Effector memory CD8-positive, alpha-beta T cell (primary cell): ENCODE data around the gene KIF26B.

ENCODE experiments used
- ATAC-seq: fragments of 150-1000 bp; cut with Tn5 transposase; replicated peaks from 2 replicates; pipeline ENCODE4 v1.10.0; 2021; ENCODE audit warnings: mild to moderate bottlenecking, moderate library complexity
- DNase-seq, 3 experiments: peaks; one replicate each; pipeline ENCODE4 v3.0.0; 2021
- H3K27ac Mint-ChIP-seq, 2 donors: one replicate each; pipeline ENCODE4 v1.8.0; 2022; ENCODE audit warnings: mild to moderate bottlenecking in 2 of 2, mixed read lengths in 2 of 2, moderate library complexity in 2 of 2
- H3K27me3 Mint-ChIP-seq, 2 donors: one replicate each; pipeline ENCODE4 v1.8.0; 2022; ENCODE audit warnings: mixed read lengths in 2 of 2
- H3K36me3 Mint-ChIP-seq: one replicate; pipeline ENCODE4 v1.8.0; 2022; ENCODE audit warnings: mild to moderate bottlenecking, moderate library complexity, mixed read lengths; ENCODE audit not compliant: insufficient read depth
- H3K4me1 Mint-ChIP-seq, 2 donors: one replicate each; pipeline ENCODE4 v1.8.0; 2022; ENCODE audit warnings: low read depth in 2 of 2, mixed read lengths in 2 of 2
- H3K4me3 Mint-ChIP-seq, 2 donors: one replicate each; pipeline ENCODE4 v1.8.0; 2022; ENCODE audit warnings: mild to moderate bottlenecking in 2 of 2, mixed read lengths in 2 of 2, moderate library complexity in 2 of 2
- H3K9me3 Mint-ChIP-seq, 2 donors: one replicate each; pipeline ENCODE4 v1.8.0; 2022; ENCODE audit warnings: mixed read lengths in 2 of 2

KIF26B gene

GRCh38 chr1:245211035-245211749 lies 56.4 kb downstream of the KIF26B start:
- DNase-seq (no peak), ATAC-seq (no peak)
- Mint-ChIP-seq H3K27me3 (peaks cover 0 to 7% of the 10 kb centered on the region in 2 donors), H3K27ac (no peak overlapping the region), H3K4me1 (no peaks in the 10 kb centered on the region), H3K9me3 (peaks cover 0 to 5% of the 10 kb centered on the region in 2 donors), H3K4me3 (no peak overlapping the region), H3K36me3 (no peaks in the 10 kb centered on the region)

GRCh38 chr1:245211761-245212160 lies 57.0 kb downstream of the KIF26B start:
- ATAC-seq (no peak), DNase-seq (no peak)
- H3K27ac Mint-ChIP-seq = no peak overlapping the region
- peaks cover 0 to 7% of the 10 kb centered on the region in 2 donors for H3K27me3 Mint-ChIP-seq
- H3K4me1 Mint-ChIP-seq = no peaks in the 10 kb centered on the region
- H3K9me3 Mint-ChIP-seq = peaks cover 0 to 4% of the 10 kb centered on the region in 2 donors
- no peak overlapping the region for H3K4me3 Mint-ChIP-seq
- H3K36me3 Mint-ChIP-seq = no peaks in the 10 kb centered on the region

GRCh38 chr1:245212221-245212710 lies 57.5 kb downstream of the KIF26B start:
- Mint-ChIP-seq H3K27me3 (peaks cover 0 to 7% of the 10 kb centered on the region in 2 donors), H3K27ac (no peak overlapping the region), H3K36me3 (no peaks in the 10 kb centered on the region), H3K9me3 (peaks cover 0 to under 1% of the 10 kb centered on the region in 2 donors), H3K4me1 (no peaks in the 10 kb centered on the region), H3K4me3 (no peak overlapping the region)
- DNase-seq = no peak
- ATAC-seq = no peak

- H3K9me3 Mint-ChIP-seq = no peaks in the 10 kb centered on the region
These were observed 58.5 kb downstream of the KIF26B start for GRCh38 chr1:245213066-245213831.

GRCh38 chr1:245215071-245215470 lies 60.3 kb downstream of the KIF26B start:
- H3K9me3 Mint-ChIP-seq = no peaks in the 10 kb centered on the region
- no peaks in the 10 kb centered on the region for H3K4me1 Mint-ChIP-seq
- peaks cover 5 to 8% of the 10 kb centered on the region in 2 donors for H3K27me3 Mint-ChIP-seq
- DNase-seq (no peak), ATAC-seq (no peak)
- H3K27ac Mint-ChIP-seq = no peak overlapping the region
- no peaks in the 10 kb centered on the region for H3K36me3 Mint-ChIP-seq
- no peak overlapping the region for H3K4me3 Mint-ChIP-seq

More at GRCh38 chr1:245213066-245213831, 58.5 kb downstream of the KIF26B start:
- H3K4me1 Mint-ChIP-seq = no peaks in the 10 kb centered on the region
- H3K4me3 Mint-ChIP-seq = no peak overlapping the region
- no peak overlapping the region for H3K27ac Mint-ChIP-seq
- no peaks in the 10 kb centered on the region for H3K36me3 Mint-ChIP-seq
- H3K27me3 Mint-ChIP-seq = peaks cover 0 to 7% of the 10 kb centered on the region in 2 donors
- ATAC-seq = no peak
- DNase-seq = no peak

GRCh38 chr1:245216366-245217115 lies 61.8 kb downstream of the KIF26B start:
- ATAC-seq (no peak), DNase-seq (no peak)
- Mint-ChIP-seq H3K4me1 (no peaks in the 10 kb centered on the region), H3K27me3 (peaks cover 10 to 13% of the 10 kb centered on the region in 2 donors), H3K9me3 (no peaks in the 10 kb centered on the region), H3K27ac (no peak overlapping the region), H3K36me3 (no peaks in the 10 kb centered on the region), H3K4me3 (no peak overlapping the region)

GRCh38 chr1:245217853-245218608 lies 63.2 kb downstream of the KIF26B start:
- no peak overlapping the region for H3K4me3 Mint-ChIP-seq
- H3K9me3 Mint-ChIP-seq = no peaks in the 10 kb centered on the region
- no peaks in the 10 kb centered on the region for H3K4me1 Mint-ChIP-seq
- ATAC-seq (no peak), DNase-seq (no peak)
- no peak overlapping the region for H3K27ac Mint-ChIP-seq
- H3K36me3 Mint-ChIP-seq = no peaks in the 10 kb centered on the region
- peaks cover 10 to 13% of the 10 kb centered on the region in 2 donors for H3K27me3 Mint-ChIP-seq

- no peak for DNase-seq
- Mint-ChIP-seq H3K9me3 (no peaks in the 10 kb centered on the region), H3K4me1 (no peaks in the 10 kb centered on the region), H3K4me3 (no peak overlapping the region), H3K27me3 (peaks cover 10 to 13% of the 10 kb centered on the region in 2 donors), H3K27ac (no peak overlapping the region), H3K36me3 (peaks cover 3% of the 10 kb centered on the region)
- no peak for ATAC-seq
These were observed 65.7 kb downstream of the KIF26B start for GRCh38 chr1:245220381-245220985.

GRCh38 chr1:245221805-245222204 lies 67.0 kb downstream of the KIF26B start:
- H3K4me1 Mint-ChIP-seq = no peaks in the 10 kb centered on the region
- ATAC-seq = no peak

GRCh38 chr1:245222931-245223595 lies 68.3 kb downstream of the KIF26B start:
- no peaks in the 10 kb centered on the region for H3K4me1 Mint-ChIP-seq
- peaks cover 12 to 13% of the 10 kb centered on the region in 2 donors for H3K27me3 Mint-ChIP-seq
- ATAC-seq = no peak
- H3K36me3 Mint-ChIP-seq = peaks cover 4% of the 10 kb centered on the region
- no peak overlapping the region for H3K27ac Mint-ChIP-seq
- DNase-seq = no peak
- H3K9me3 Mint-ChIP-seq = no peaks in the 10 kb centered on the region
- H3K4me3 Mint-ChIP-seq = no peak overlapping the region

More at GRCh38 chr1:245221805-245222204, 67.0 kb downstream of the KIF26B start:
- no peaks in the 10 kb centered on the region for H3K9me3 Mint-ChIP-seq
- no peak for DNase-seq
- peaks cover 4% of the 10 kb centered on the region for H3K36me3 Mint-ChIP-seq
- H3K27ac Mint-ChIP-seq = no peak overlapping the region
- H3K4me3 Mint-ChIP-seq = no peak overlapping the region
- peaks cover 10 to 13% of the 10 kb centered on the region in 2 donors for H3K27me3 Mint-ChIP-seq

GRCh38 chr1:245225322-245226202 lies 70.8 kb downstream of the KIF26B start:
- Mint-ChIP-seq H3K4me1 (no peaks in the 10 kb centered on the region), H3K36me3 (peaks cover 4% of the 10 kb centered on the region), H3K4me3 (no peak overlapping the region), H3K27me3 (peaks cover under 1 to 6% of the 10 kb centered on the region in 2 donors), H3K27ac (no peak overlapping the region), H3K9me3 (no peaks in the 10 kb centered on the region)
- no peak for DNase-seq
- no peak for ATAC-seq
